ENCODE data around the gene TNS3. TPM values are rescaled to one million over a fixed set of nuclear protein-coding genes. Genes with fewer than 3 reads are reported as not detected.

TNS3 gene
- total RNA-seq, 1 experiment from 2014 or later, result 533 TPM

GRCh38 chr7:47349401-47349800, 232.5 kb downstream of the TNS3 start:
- ChIA-PET POLR2A (no interaction called here), CTCF (no interaction called here)
- H3K9me3 ChIP-seq (ENCODE audit: control insufficient read depth, insufficient read depth, low read depth, low read length), result no peaks in the 10 kb centered on the region
- in situ Hi-C loops (cut with HindIII; ENCODE audit: low pct_unique_long_range_greater_than_20kb, low sequenced_read_pairs), result no loop called here
- intact Hi-C loops (cut with micrococcal nuclease; ENCODE audit: unreplicated experiment), result no loop called here
- ATAC-seq (no peak), DNase-seq (ENCODE audit: low read depth, low spot score) (no peak)
- H3K27ac ChIP-seq (ENCODE audit: low read length), result 0 out of 2 replicates have a peak overlapping the region, but pooled peaks have one; percentile 10
- peaks cover 37% of the 10 kb centered on the region for H3K36me3 ChIP-seq (ENCODE audit: control insufficient read depth, insufficient read depth, low read length)
- H3K4me1 ChIP-seq (ENCODE audit: control insufficient read depth, insufficient read depth, low read length), result peaks cover 19% of the 10 kb centered on the region
- no peaks in the 10 kb centered on the region for H3K27me3 ChIP-seq (ENCODE audit: control insufficient read depth, insufficient read depth, low read length)
- no peak for TF ChIP-seq CTCF (IDR thresholded peaks at IDR 0.05)
- TF ChIP-seq TCF7L2 (IDR thresholded peaks at IDR 0.05; ENCODE audit: low read depth, low read length), result no peak
- TF ChIP-seq POLR2AphosphoS5 (IDR thresholded peaks at IDR 0.05; ENCODE audit: low read depth, low read length), result no peak
- no peak for TF ChIP-seq SIN3A (IDR thresholded peaks at IDR 0.05; ENCODE audit: borderline replicate concordance, insufficient read depth, low read depth, low read length)
- TF ChIP-seq REST (IDR thresholded peaks at IDR 0.05; ENCODE audit: insufficient read depth in 1 of 2, low read depth in 2 of 2, low read length in 1 of 2), result no peak
- no peak overlapping the region for H3K4me3 ChIP-seq (ENCODE audit: low read depth in 2 of 2, low read length in 2 of 2)
- no TSS peak for BruUV-seq (replicated peaks)

- ATAC-seq (no peak), DNase-seq (ENCODE audit: low read depth, low spot score) (no peak)
- CTCF ChIA-PET, result no interaction called here
- POLR2A ChIA-PET, result no interaction called here
- Histone ChIP-seq H3K4me3 (ENCODE audit: low read depth in 2 of 2, low read length in 2 of 2) (no peak overlapping the region), H3K9me3 (ENCODE audit: control insufficient read depth, insufficient read depth, low read depth, low read length) (no peaks in the 10 kb centered on the region), H3K4me1 (ENCODE audit: control insufficient read depth, insufficient read depth, low read length) (peaks cover 17% of the 10 kb centered on the region), H3K36me3 (ENCODE audit: control insufficient read depth, insufficient read depth, low read length) (peaks cover 48% of the 10 kb centered on the region), H3K27me3 (ENCODE audit: control insufficient read depth, insufficient read depth, low read length) (no peaks in the 10 kb centered on the region), H3K27ac (ENCODE audit: low read length) (no peak overlapping the region; the same call in 1 of the 2 replicates)
- no TSS peak for BruUV-seq (replicated peaks)
- TF ChIP-seq TCF7L2 (IDR thresholded peaks at IDR 0.05; ENCODE audit: low read depth, low read length), result no peak
- TF ChIP-seq SIN3A (IDR thresholded peaks at IDR 0.05; ENCODE audit: borderline replicate concordance, insufficient read depth, low read depth, low read length), result no peak
- TF ChIP-seq REST (IDR thresholded peaks at IDR 0.05; ENCODE audit: insufficient read depth in 1 of 2, low read depth in 2 of 2, low read length in 1 of 2), result no peak
- no peak for TF ChIP-seq POLR2AphosphoS5 (IDR thresholded peaks at IDR 0.05; ENCODE audit: low read depth, low read length)
- no peak for TF ChIP-seq CTCF (IDR thresholded peaks at IDR 0.05)
- intact Hi-C loops (cut with micrococcal nuclease; ENCODE audit: unreplicated experiment) (no loop called here), in situ Hi-C loops (cut with HindIII; ENCODE audit: low pct_unique_long_range_greater_than_20kb, low sequenced_read_pairs) (no loop called here)
Measured at GRCh38 chr7:47347816-47348385, 234.0 kb downstream of the TNS3 start.
